ENCODE measurements around the gene PYGB. TPM values are rescaled to one million over a fixed set of nuclear protein-coding genes. Genes with fewer than 3 reads are reported as not detected.
"Not testable (repeated sequence)": the region's sequence is repeated elsewhere in the genome, so short reads cannot be mapped to it uniquely, and the experiment has no call there.

PYGB gene
- total RNA-seq, 6 donors from 2014 or later = 59.4 to 128 (median 98.4) TPM

DNA sequence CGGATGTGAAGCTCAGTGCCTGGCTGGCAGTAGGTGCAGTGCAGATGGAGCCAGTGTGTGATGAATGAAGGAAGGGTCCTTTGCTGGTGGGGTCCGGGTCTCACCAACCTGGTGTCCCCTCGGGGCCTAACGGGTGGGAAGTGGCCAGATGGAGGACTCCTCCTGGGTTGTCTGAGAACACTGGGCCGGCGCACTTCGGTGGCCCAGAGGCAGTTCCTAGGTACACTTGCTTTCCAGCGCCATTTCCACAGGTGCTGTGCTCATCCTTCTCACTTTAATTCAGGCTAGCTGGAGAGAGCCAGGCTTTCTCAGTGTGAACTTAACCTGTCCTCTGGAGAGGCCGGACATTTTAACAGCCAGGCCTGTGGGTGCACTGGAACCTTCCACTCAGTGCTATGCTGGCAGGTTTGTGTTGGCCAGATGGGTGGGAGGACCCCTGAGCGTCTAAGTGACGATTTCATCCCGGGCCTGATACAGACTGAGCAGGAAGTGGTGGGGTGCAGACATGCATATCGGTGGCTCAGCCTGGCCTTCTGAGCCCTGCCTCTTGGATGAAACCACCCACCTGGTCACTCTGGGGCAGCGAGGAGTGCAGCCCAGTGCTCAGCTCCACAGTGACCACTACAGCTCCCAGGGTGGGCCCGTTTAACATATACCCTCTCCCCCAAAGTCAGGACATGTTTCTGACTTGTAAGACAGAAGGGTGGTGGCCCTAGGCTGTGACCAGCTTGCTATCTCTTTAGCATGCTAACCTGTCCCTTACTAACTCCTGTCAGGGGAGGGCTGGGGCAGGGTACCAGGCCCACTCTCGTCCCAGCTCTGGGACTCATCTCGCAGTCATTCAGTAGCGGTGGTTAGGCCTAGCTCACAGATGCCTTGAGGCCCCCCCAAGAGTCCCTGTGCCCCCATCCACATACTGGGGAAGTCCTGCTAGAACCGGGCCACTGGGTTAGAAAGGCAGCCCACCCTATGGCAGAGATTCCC lies 8.2 kb upstream of the PYGB start:
- Histone ChIP-seq H3K4me3 (no peak overlapping the region), H3K27ac (no peak overlapping the region), H3K4me1 (peaks cover 7 to 20% (median 14%) of the 10 kb centered on the region in 4 donors), H3K27me3 (no peaks in the 10 kb centered on the region), H3K9me3 (no peaks in the 10 kb centered on the region), H3K36me3 (no peaks in the 10 kb centered on the region)
- no peak for TF ChIP-seq EP300 (IDR thresholded peaks at IDR 0.05)
- no peak for TF ChIP-seq POLR2A (IDR thresholded peaks at IDR 0.05)
- TF ChIP-seq, protein P1, sequence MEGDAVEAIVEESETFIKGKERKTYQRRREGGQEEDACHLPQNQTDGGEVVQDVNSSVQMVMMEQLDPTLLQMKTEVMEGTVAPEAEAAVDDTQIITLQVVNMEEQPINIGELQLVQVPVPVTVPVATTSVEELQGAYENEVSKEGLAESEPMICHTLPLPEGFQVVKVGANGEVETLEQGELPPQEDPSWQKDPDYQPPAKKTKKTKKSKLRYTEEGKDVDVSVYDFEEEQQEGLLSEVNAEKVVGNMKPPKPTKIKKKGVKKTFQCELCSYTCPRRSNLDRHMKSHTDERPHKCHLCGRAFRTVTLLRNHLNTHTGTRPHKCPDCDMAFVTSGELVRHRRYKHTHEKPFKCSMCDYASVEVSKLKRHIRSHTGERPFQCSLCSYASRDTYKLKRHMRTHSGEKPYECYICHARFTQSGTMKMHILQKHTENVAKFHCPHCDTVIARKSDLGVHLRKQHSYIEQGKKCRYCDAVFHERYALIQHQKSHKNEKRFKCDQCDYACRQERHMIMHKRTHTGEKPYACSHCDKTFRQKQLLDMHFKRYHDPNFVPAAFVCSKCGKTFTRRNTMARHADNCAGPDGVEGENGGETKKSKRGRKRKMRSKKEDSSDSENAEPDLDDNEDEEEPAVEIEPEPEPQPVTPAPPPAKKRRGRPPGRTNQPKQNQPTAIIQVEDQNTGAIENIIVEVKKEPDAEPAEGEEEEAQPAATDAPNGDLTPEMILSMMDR (IDR thresholded peaks at IDR 0.05) = no peak
- TF ChIP-seq POLR2AphosphoS5 (IDR thresholded peaks at IDR 0.05) = no peak
- ATAC-seq (ENCODE audit: low FRiP score in 2 of 2) = no peak
- DNase-seq = no peak
- WGBS, 2 donors = 89 to 91% methylated on average over 6 to 18 of the region's 19 CpGs

- not testable (repeated sequence) for ATAC-seq (ENCODE audit: low FRiP score in 2 of 2); DNase-seq; H3K27ac ChIP-seq; H3K36me3 ChIP-seq; H3K9me3 ChIP-seq; H3K4me3 ChIP-seq; H3K27me3 ChIP-seq
- WGBS, 2 donors = 54 to 61% methylated on average over 9 of the region's 9 CpGs
- peaks cover 4 to 15% (median 12%) of the 10 kb centered on the region in 4 donors for H3K4me1 ChIP-seq
Measured at GRCh38 chr20:25240851-25241658, 6.8 kb upstream of the PYGB start.

GRCh38 chr20:25241659-25241955 lies 6.3 kb upstream of the PYGB start:
- DNase-seq; H3K9me3 ChIP-seq; H3K27me3 ChIP-seq; H3K36me3 ChIP-seq; ATAC-seq (ENCODE audit: low FRiP score in 2 of 2); H3K27ac ChIP-seq; H3K4me3 ChIP-seq: not testable (repeated sequence)
- 14 to 29% methylated on average over 4 of the region's 4 CpGs for WGBS, 2 donors
- H3K4me1 ChIP-seq = peaks cover 5 to 16% (median 13%) of the 10 kb centered on the region in 4 donors

GRCh38 chr20:25242231-25242630 lies 5.7 kb upstream of the PYGB start:
- WGBS, 2 donors = 78% methylated on average over 10 of the region's 10 CpGs
- DNase-seq = no peak
- H3K4me1 ChIP-seq = peaks cover 10 to 21% (median 18%) of the 10 kb centered on the region in 4 donors
- H3K36me3 ChIP-seq = no peaks in the 10 kb centered on the region
- H3K27ac ChIP-seq = no peak overlapping the region
- no peak overlapping the region for H3K4me3 ChIP-seq
- H3K9me3 ChIP-seq = no peaks in the 10 kb centered on the region
- H3K27me3 ChIP-seq = no peaks in the 10 kb centered on the region
- TF ChIP-seq POLR2A (IDR thresholded peaks at IDR 0.05) (no peak), POLR2AphosphoS5 (IDR thresholded peaks at IDR 0.05) (no peak), EP300 (IDR thresholded peaks at IDR 0.05) (no peak)
- TF ChIP-seq, protein P1 (IDR thresholded peaks at IDR 0.05) = no peak
- ATAC-seq (ENCODE audit: low FRiP score in 2 of 2) = no peak

- Histone ChIP-seq H3K27me3 (no peaks in the 10 kb centered on the region), H3K27ac (no peak overlapping the region), H3K36me3 (no peaks in the 10 kb centered on the region), H3K9me3 (no peaks in the 10 kb centered on the region), H3K4me3 (no peak overlapping the region), H3K4me1 (peaks cover 6 to 15% (median 10%) of the 10 kb centered on the region in 4 donors)
- DNase-seq (no peak), ATAC-seq (ENCODE audit: low FRiP score in 2 of 2) (no peak)
- TF ChIP-seq, protein P1 (IDR thresholded peaks at IDR 0.05) = no peak
- TF ChIP-seq POLR2A (IDR thresholded peaks at IDR 0.05) (no peak), POLR2AphosphoS5 (IDR thresholded peaks at IDR 0.05) (no peak), EP300 (IDR thresholded peaks at IDR 0.05) (no peak)
Measured at GRCh38 chr20:25243416-25243979, 4.4 kb upstream of the PYGB start.
